PC-9 (cell line): ENCODE measurements around the gene PLEKHA4. TPM values are rescaled to one million over a fixed set of nuclear protein-coding genes. Genes with fewer than 3 reads are reported as not detected.
A peak's percentile ranks its signal among the peaks of the same experiment; 100 is the strongest.
"Not testable (repeated sequence)": the region's sequence is repeated elsewhere in the genome, so short reads cannot be mapped to it uniquely, and the experiment has no call there.

Experiments used
- BruUV-seq: library from RNA; stranded (reverse); fragments of 400-500 nt; replicated peaks from 2 replicates; lab custom pipeline; 2021; lab: Mats Ljungman, UMichigan
- CTCF ChIA-PET: fragments of 300-600 bp; sonication (Branson Sonifier 250); formaldehyde crosslinking; loops from one replicate; lab custom pipeline; 2022; ENCODE audit warnings: antibody characterized with exemption; lab: Charles Lee
- POLR2A ChIA-PET: fragments of 300-600 bp; sonication (Branson Sonifier 250); formaldehyde crosslinking; loops from one replicate; lab custom pipeline; 2022; ENCODE audit warnings: antibody characterized with exemption; ENCODE audit not compliant: unreplicated experiment; lab: Charles Lee
- DNase-seq, 2 experiments: peaks; one replicate each; pipeline versions ENCODE4 v3.0.0 to v3.0.0-alpha.2; 2015 to 2022; ENCODE audit warnings: mixed read lengths in 1 of 2
- H2AFZ ChIP-seq: fragments of 200-600 bp; sonication (generic); 2 replicates; pipeline ENCODE4 v1.8.1; 2017; ENCODE audit warnings: antibody characterized with exemption
- H3F3A ChIP-seq: fragments of 200-600 bp; sonication (generic); 2 replicates; pipeline ENCODE4 v1.8.1; 2017; ENCODE audit warnings: antibody characterized with exemption, mild to moderate bottlenecking, low read depth; ENCODE audit not compliant: insufficient read depth
- H3K27ac ChIP-seq: fragments of 200-600 bp; sonication (generic); 2 replicates; pipeline ENCODE4 v1.6.1; 2016; ENCODE audit warnings: mixed run types
- H3K27me3 ChIP-seq: fragments of 200-600 bp; sonication (generic); 2 replicates; pipeline ENCODE4 v1.6.1; 2016; ENCODE audit warnings: low read depth, mixed run types; ENCODE audit not compliant: insufficient read depth
- H3K36me3 ChIP-seq: fragments of 200-600 bp; sonication (generic); 2 replicates; pipeline ENCODE4 v1.6.1; 2016; ENCODE audit warnings: low read depth, mixed run types
- H3K4me1 ChIP-seq: fragments of 200-600 bp; sonication (generic); replicated peaks from 2 replicates; pipeline ENCODE4 v1.6.1; 2016; ENCODE audit warnings: mixed run types; ENCODE audit not compliant: insufficient read depth
- H3K4me2 ChIP-seq: fragments of 200-600 bp; sonication (generic); 2 replicates; pipeline ENCODE4 v1.6.1; 2017; ENCODE audit warnings: mixed run types
- H3K4me3 ChIP-seq: fragments of 200-600 bp; sonication (generic); 2 replicates; pipeline ENCODE4 v1.6.1; 2016; ENCODE audit warnings: mixed run types
- H3K79me2 ChIP-seq: fragments of 200-600 bp; sonication (generic); 2 replicates; pipeline ENCODE4 v1.6.1; 2017; ENCODE audit warnings: low read depth, mixed run types
- H3K9me2 ChIP-seq: fragments of 200-600 bp; sonication (generic); 2 replicates; pipeline ENCODE4 v1.8.1; 2017; ENCODE audit warnings: mild to moderate bottlenecking; ENCODE audit not compliant: insufficient read depth
- H3K9me3 ChIP-seq: fragments of 200-600 bp; sonication (generic); 2 replicates; pipeline ENCODE4 v1.8.1; 2016; ENCODE audit warnings: low read depth; ENCODE audit not compliant: insufficient read depth
- H4K20me1 ChIP-seq: fragments of 200-600 bp; sonication (generic); 2 replicates; pipeline ENCODE4 v1.8.1; 2017; ENCODE audit not compliant: insufficient read depth
- CTCF ChIP-seq: fragments of 200-600 bp; sonication (generic); conservative IDR thresholded peaks from 2 replicates; pipeline ENCODE4 v1.6.1; 2017; ENCODE audit warnings: mixed run types, antibody characterized with exemption, mild to moderate bottlenecking, moderate library complexity
- EZH2 ChIP-seq: fragments of 200-600 bp; sonication (generic); IDR thresholded peaks from 2 replicates; pipeline ENCODE4 v1.8.0; 2017; ENCODE audit warnings: antibody characterized with exemption, low read depth
- intact Hi-C: fragments of 100-400 bp; cut with micrococcal nuclease; formaldehyde crosslinking; loops from one replicate; pipeline ENCODE4 v1.10.0; 2022; ENCODE audit not compliant: unreplicated experiment
- total RNA-seq: library from RNA; stranded (reverse); gene quantifications from 2 replicates; pipeline ENCODE4 v1.2.3, GENCODE V29; 2021

Gene PLEKHA4
- total RNA-seq, 1 experiment from 2014 or later: 0.79 TPM

- ChIA-PET CTCF (interaction anchor here (0.6 kb wide), 1 partner anchor 76 kb away, joined by 9 read pairs; no protein-coding TSS in a partner anchor), POLR2A (interaction anchor here (0.6 kb wide), 1 partner anchor 132 kb away, joined by 3 read pairs; no protein-coding TSS in a partner anchor)
- no peak overlapping the region for H3K27ac ChIP-seq
- H3K4me1 ChIP-seq: 0 out of 2 replicates have a peak, but pooled peaks cover 3% of the 10 kb centered on the region
- H3K36me3 ChIP-seq: no peaks in the 10 kb centered on the region
- peak overlapping the region; percentile 78 for H3K4me2 ChIP-seq
- no peaks in the 10 kb centered on the region for H3K9me2 ChIP-seq
- H3K27me3 ChIP-seq: no peaks in the 10 kb centered on the region
- H3K9me3 ChIP-seq: no peaks in the 10 kb centered on the region
- no peak overlapping the region for H3K4me3 ChIP-seq
- no peak overlapping the region for H2AFZ ChIP-seq
- no peaks in the 10 kb centered on the region for H4K20me1 ChIP-seq
- TF ChIP-seq CTCF (no peak), EZH2 (no peak)
- no peak for DNase-seq
- BruUV-seq: no TSS peak
- no peaks in the 10 kb centered on the region for H3K79me2 ChIP-seq
- intact Hi-C loops: loop anchor here (2.0 kb wide), 1 partner anchor 147 kb away; the partner anchor contains the start of gene CA11
- peaks cover 8% of the 10 kb centered on the region; the same call in 1 of the 2 replicates for H3F3A ChIP-seq
These were observed 74.1 kb downstream of the PLEKHA4 start for GRCh38 chr19:48794291-48794690.

DNA sequence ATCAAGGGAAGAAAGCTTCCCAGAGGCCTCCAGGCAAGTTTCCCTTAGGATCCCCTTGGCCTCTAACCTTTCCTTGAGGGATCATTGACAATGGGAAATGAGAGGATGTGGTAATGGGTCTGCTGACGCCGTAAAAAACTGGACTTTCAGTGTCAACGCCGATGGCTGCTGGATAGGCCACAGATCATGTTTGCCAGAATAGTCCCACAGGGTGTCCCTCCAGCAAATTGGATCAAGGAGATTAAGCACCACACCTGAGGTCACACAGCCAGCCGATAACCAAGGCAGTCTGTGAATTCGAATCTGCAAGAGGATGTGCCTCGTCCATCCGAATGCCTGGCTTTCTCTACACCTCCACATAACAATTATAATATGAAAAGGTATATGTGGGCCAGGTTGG, 75.1 kb downstream of the PLEKHA4 start:
- no peaks in the 10 kb centered on the region for H4K20me1 ChIP-seq
- no peak overlapping the region for H3K4me3 ChIP-seq
- H3K4me1 ChIP-seq: 0 out of 2 replicates have a peak, but pooled peaks cover 3% of the 10 kb centered on the region
- H3K27ac ChIP-seq: no peak overlapping the region
- POLR2A ChIA-PET: no interaction called here
- no TSS peak for BruUV-seq
- H3K36me3 ChIP-seq: no peaks in the 10 kb centered on the region
- peaks cover 11% of the 10 kb centered on the region; the same call in 1 of the 2 replicates for H3F3A ChIP-seq
- CTCF ChIA-PET: interaction anchor here (0.6 to 0.7 kb wide), 3 partner anchors 36 to 177 kb away, joined by 4 to 6 read pairs (median 5); no protein-coding TSS in a partner anchor
- no peaks in the 10 kb centered on the region for H3K79me2 ChIP-seq
- no peaks in the 10 kb centered on the region for H3K9me3 ChIP-seq
- no peak overlapping the region for H3K4me2 ChIP-seq
- intact Hi-C loops: no loop called here
- no peak for DNase-seq
- no peak for TF ChIP-seq EZH2
- no peak for TF ChIP-seq CTCF
- H3K27me3 ChIP-seq: no peaks in the 10 kb centered on the region
- H2AFZ ChIP-seq: no peak overlapping the region
- no peaks in the 10 kb centered on the region for H3K9me2 ChIP-seq

DNA sequence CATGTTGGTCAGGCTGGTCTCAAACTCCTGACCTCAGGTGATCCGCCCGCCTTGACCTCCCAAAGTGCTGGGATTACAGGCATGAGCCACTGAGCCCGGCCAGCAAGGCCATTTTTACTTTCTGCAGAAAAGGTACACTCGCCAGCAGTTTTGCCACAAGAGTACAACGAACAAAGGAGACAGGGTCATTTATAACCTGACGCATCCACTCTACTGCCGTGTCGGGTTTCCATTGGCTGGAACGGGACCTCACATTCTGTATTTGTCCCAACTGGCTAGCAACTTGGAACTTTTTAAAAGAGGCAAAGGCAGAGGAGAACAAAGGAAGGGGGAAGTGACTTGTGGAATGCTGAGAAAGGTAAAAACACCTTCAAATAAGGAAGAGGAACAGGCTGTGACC, 81.1 kb downstream of the PLEKHA4 start:
- H3K27ac ChIP-seq, H3K79me2 ChIP-seq, H3F3A ChIP-seq, H3K4me1 ChIP-seq, H3K4me2 ChIP-seq, H3K9me3 ChIP-seq, H3K36me3 ChIP-seq, H3K27me3 ChIP-seq, H4K20me1 ChIP-seq, POLR2A ChIA-PET, H3K9me2 ChIP-seq, DNase-seq, H3K4me3 ChIP-seq, BruUV-seq, intact Hi-C loops, H2AFZ ChIP-seq: not testable (repeated sequence)
- CTCF ChIA-PET: interaction anchor here (1.1 to 1.6 kb wide), 2 partner anchors 48 to 56 kb away, joined by 3 to 11 read pairs; no protein-coding TSS in a partner anchor

Other genes with a start within 250 kb of the PLEKHA4 start
- gene RPL18, start 249.4 kb downstream of the PLEKHA4 start, total RNA-seq: 1,618 and 1,710 TPM in 2 replicates
- gene SPHK2, start 249.1 kb downstream of the PLEKHA4 start, total RNA-seq: 18.4 and 20.0 TPM in 2 replicates
- gene DBP, start 231.2 kb downstream of the PLEKHA4 start, total RNA-seq: 48.2 and 48.6 TPM in 2 replicates
- 11.0 and 12.2 TPM in 2 replicates for gene CA11, start 222.4 kb downstream of the PLEKHA4 start, total RNA-seq
- 2.9 and 7.4 TPM in 2 replicates for gene NTN5, start 195.6 kb downstream of the PLEKHA4 start, total RNA-seq
- gene FUT2, start 172.6 kb downstream of the PLEKHA4 start, total RNA-seq: 8.7 and 9.6 TPM in 2 replicates
- gene MAMSTR, start 148.9 kb downstream of the PLEKHA4 start, total RNA-seq: 2.6 and 3.9 TPM in 2 replicates
- gene RASIP1, start 128.0 kb downstream of the PLEKHA4 start, total RNA-seq: 1.3 and 1.4 TPM in 2 replicates
- 2.2 and 3.0 TPM in 2 replicates for gene IZUMO1, start 121.7 kb downstream of the PLEKHA4 start, total RNA-seq
- 7.9 and 9.6 TPM in 2 replicates for gene FUT1, start 116.0 kb downstream of the PLEKHA4 start, total RNA-seq
- gene FGF21, start 113.1 kb downstream of the PLEKHA4 start, total RNA-seq: 0.41 and 0.78 TPM in 2 replicates
- 69.7 and 70.5 TPM in 2 replicates for gene BCAT2, start 57.6 kb downstream of the PLEKHA4 start, total RNA-seq
- 20.7 and 33.6 TPM in 2 replicates for gene HSD17B14, start 32.1 kb downstream of the PLEKHA4 start, total RNA-seq
- gene PPP1R15A, start 3.8 kb upstream of the PLEKHA4 start, total RNA-seq: 49.5 and 53.6 TPM in 2 replicates
- not detected in 2 replicates for gene TULP2, start 30.1 kb upstream of the PLEKHA4 start, total RNA-seq
- gene NUCB1, start 31.7 kb upstream of the PLEKHA4 start, total RNA-seq: 185 and 216 TPM in 2 replicates
- 2.0 and 2.4 TPM in 2 replicates for gene DHDH, start 65.1 kb upstream of the PLEKHA4 start, total RNA-seq
- 140 and 198 TPM in 2 replicates for gene BAX, start 86.3 kb upstream of the PLEKHA4 start, total RNA-seq
- 3,402 and 3,822 TPM in 2 replicates for gene FTL, start 96.7 kb upstream of the PLEKHA4 start, total RNA-seq
- gene GYS1, start 124.7 kb upstream of the PLEKHA4 start, total RNA-seq: 47.5 and 54.2 TPM in 2 replicates
- 175 and 179 TPM in 2 replicates for gene RUVBL2, start 125.3 kb upstream of the PLEKHA4 start, total RNA-seq
- gene LHB, start 148.5 kb upstream of the PLEKHA4 start, total RNA-seq: 1.6 and 3.5 TPM in 2 replicates
- not detected in 2 replicates for gene CGB3, start 155.7 kb upstream of the PLEKHA4 start, total RNA-seq
- not detected in 2 replicates for gene CGB2, start 163.3 kb upstream of the PLEKHA4 start, total RNA-seq
- gene CGB1, start 168.3 kb upstream of the PLEKHA4 start, total RNA-seq: 0.83 TPM in 1 of 2 replicates, not detected in the other
- gene CGB5, start 175.2 kb upstream of the PLEKHA4 start, total RNA-seq: 1.1 and 1.9 TPM in 2 replicates
- gene CGB8, start 180.5 kb upstream of the PLEKHA4 start, total RNA-seq: 1.0 and 5.3 TPM in 2 replicates
- gene CGB7, start 189.1 kb upstream of the PLEKHA4 start, total RNA-seq: 4.8 and 6.8 TPM in 2 replicates
- gene NTF4, start 196.2 kb upstream of the PLEKHA4 start, total RNA-seq: 14.0 and 18.6 TPM in 2 replicates
- not detected in 2 replicates for gene KCNA7, start 204.1 kb upstream of the PLEKHA4 start, total RNA-seq
- gene SNRNP70, start 216.8 kb upstream of the PLEKHA4 start, total RNA-seq: 151 and 199 TPM in 2 replicates
- gene LIN7B, start 245.8 kb upstream of the PLEKHA4 start, total RNA-seq: 6.5 and 7.0 TPM in 2 replicates